Measurements from ENCODE around the gene ABLIM1.

- TF ChIP-seq, protein P1, sequence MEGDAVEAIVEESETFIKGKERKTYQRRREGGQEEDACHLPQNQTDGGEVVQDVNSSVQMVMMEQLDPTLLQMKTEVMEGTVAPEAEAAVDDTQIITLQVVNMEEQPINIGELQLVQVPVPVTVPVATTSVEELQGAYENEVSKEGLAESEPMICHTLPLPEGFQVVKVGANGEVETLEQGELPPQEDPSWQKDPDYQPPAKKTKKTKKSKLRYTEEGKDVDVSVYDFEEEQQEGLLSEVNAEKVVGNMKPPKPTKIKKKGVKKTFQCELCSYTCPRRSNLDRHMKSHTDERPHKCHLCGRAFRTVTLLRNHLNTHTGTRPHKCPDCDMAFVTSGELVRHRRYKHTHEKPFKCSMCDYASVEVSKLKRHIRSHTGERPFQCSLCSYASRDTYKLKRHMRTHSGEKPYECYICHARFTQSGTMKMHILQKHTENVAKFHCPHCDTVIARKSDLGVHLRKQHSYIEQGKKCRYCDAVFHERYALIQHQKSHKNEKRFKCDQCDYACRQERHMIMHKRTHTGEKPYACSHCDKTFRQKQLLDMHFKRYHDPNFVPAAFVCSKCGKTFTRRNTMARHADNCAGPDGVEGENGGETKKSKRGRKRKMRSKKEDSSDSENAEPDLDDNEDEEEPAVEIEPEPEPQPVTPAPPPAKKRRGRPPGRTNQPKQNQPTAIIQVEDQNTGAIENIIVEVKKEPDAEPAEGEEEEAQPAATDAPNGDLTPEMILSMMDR (conservative IDR thresholded peaks at IDR 0.05 in 1 of 2, IDR thresholded peaks at IDR 0.05 in 1 of 2; ENCODE audit: low read depth in 1 of 2, low read length in 2 of 2): no peak
- TF ChIP-seq EZH2 (IDR thresholded peaks at IDR 0.05; ENCODE audit: low read length, missing control alignments): no peak
Measured at GRCh38 chr10:114635101-114635500, 23.0 kb downstream of the ABLIM1 start.

All from fibroblast of lung (primary cell).